ENCODE data around the gene OR10G7. TPM values are rescaled to one million over a fixed set of nuclear protein-coding genes. Genes with fewer than 3 reads are reported as not detected.

Gene OR10G7
- total and polyA plus RNA-seq, 10 of the 15 experiments (the other 5 are each of a cell fraction or from before 2014, with no cell fraction given) = not detected

GRCh38 chr11:124079631-124080326, 38.7 kb upstream of the OR10G7 start:
- CTCF ChIA-PET = no interaction called here
- no peak overlapping the region for H3K9ac ChIP-seq (ENCODE audit: control insufficient read depth, insufficient read depth, low read length)
- H3K79me2 ChIP-seq (ENCODE audit: control insufficient read depth, insufficient read depth, low read length) = no peaks in the 10 kb centered on the region
- no peak overlapping the region for H3K4me2 ChIP-seq (ENCODE audit: control insufficient read depth, insufficient read depth)
- DNase-seq (ENCODE audit: low read depth, low spot score) = no peak
- intact Hi-C loops (cut with micrococcal nuclease; ENCODE audit: unreplicated experiment) = no loop called here
- no peak overlapping the region for H3K4me3 ChIP-seq
- no peaks in the 10 kb centered on the region for H4K20me1 ChIP-seq (ENCODE audit: control insufficient read depth, insufficient read depth)
- peaks cover 2% of the 10 kb centered on the region in 2 experiments; a peak in 2 of 4 replicates for H3K27me3 ChIP-seq (replicated peaks in 1 of 2; ENCODE audit: control insufficient read depth in 2 of 2, insufficient read depth in 2 of 2, low read length in 1 of 2)
- RAD21 ChIA-PET (ENCODE audit: unreplicated experiment) = no interaction called here
- in situ Hi-C loops (cut with MboI) = loop anchor here (10.0 kb wide), 1 partner anchor 505 kb away; no protein-coding TSS in a partner anchor
- no peak for ATAC-seq
- POLR2A ChIA-PET = no interaction called here
- peaks cover 7% of the 10 kb centered on the region; the same call in 1 of the 2 replicates for H3K4me1 ChIP-seq (ENCODE audit: control insufficient read depth, insufficient read depth, low read length)
- TF ChIP-seq ZNF384 (IDR thresholded peaks at IDR 0.05; ENCODE audit: borderline replicate concordance, low read depth, low read length) (no peak), ZNF687 (IDR thresholded peaks at IDR 0.05) (no peak), CREM (IDR thresholded peaks at IDR 0.05; ENCODE audit: low read depth) (no peak), TBL1XR1 (IDR thresholded peaks at IDR 0.05; ENCODE audit: low read depth, low read length) (no peak), BACH1 (IDR thresholded peaks at IDR 0.05; ENCODE audit: borderline replicate concordance) (no peak), CREB1 (IDR thresholded peaks at IDR 0.05; ENCODE audit: low read depth) (no peak), CHD1 (IDR thresholded peaks at IDR 0.05; ENCODE audit: low read depth, low read length) (no peak), BRCA1 (IDR thresholded peaks at IDR 0.05; ENCODE audit: low read depth, low read length) (no peak), HSF1 (IDR thresholded peaks at IDR 0.05; ENCODE audit: low read depth, low read length) (no peak), MTA3 (IDR thresholded peaks at IDR 0.05; ENCODE audit: borderline replicate concordance, low read length) (no peak), ZBTB11 (CRISPR knock-in tag; IDR thresholded peaks at IDR 0.05) (no peak), ZNF217 (IDR thresholded peaks at IDR 0.05) (no peak), HDAC6 (IDR thresholded peaks at IDR 0.05; ENCODE audit: unreplicated experiment) (no peak), MYC (IDR thresholded peaks at IDR 0.05; ENCODE audit: insufficient read depth, insufficient read length, insufficient replicate concordance, low read length, severe bottlenecking) (no peak), SUPT20H (IDR thresholded peaks at IDR 0.05; ENCODE audit: borderline replicate concordance, control insufficient read depth, low read depth, low read length) (no peak)
- no TSS peak for BruUV-seq (replicated peaks)
- H3K36me3 ChIP-seq (ENCODE audit: control insufficient read depth in 2 of 2, insufficient read depth in 2 of 2, low read length in 1 of 2) = no peaks in the 10 kb centered on the region
- WGBS (ENCODE audit: insufficient coverage, insufficient replicate concordance, low lambda C conversion rate, missing lambda C conversion rate) = 45% methylated on average over 8 of the region's 8 CpGs
- no peaks in the 10 kb centered on the region for H3K9me3 ChIP-seq (replicated peaks; ENCODE audit: control insufficient read depth, insufficient read depth, low read length)
- SMC1A ChIA-PET (ENCODE audit: uncharacterized antibody, unreplicated experiment) = no interaction called here
- H2AFZ ChIP-seq (ENCODE audit: control insufficient read depth, low read depth, low read length) = no peak overlapping the region
- H3K27ac ChIP-seq (ENCODE audit: control insufficient read depth, insufficient read depth) = no peak overlapping the region
- no peak for FAIRE-seq
